ENCODE data around the gene COMTD1. TPM values are rescaled to one million over a fixed set of nuclear protein-coding genes. Genes with fewer than 3 reads are reported as not detected.
A peak's percentile ranks its signal among the peaks of the same experiment; 100 is the strongest.

COMTD1 gene
- total and polyA plus RNA-seq, 7 experiments from 2014 or later = 8.8 to 29.2 (median 14.8) TPM

DNA sequence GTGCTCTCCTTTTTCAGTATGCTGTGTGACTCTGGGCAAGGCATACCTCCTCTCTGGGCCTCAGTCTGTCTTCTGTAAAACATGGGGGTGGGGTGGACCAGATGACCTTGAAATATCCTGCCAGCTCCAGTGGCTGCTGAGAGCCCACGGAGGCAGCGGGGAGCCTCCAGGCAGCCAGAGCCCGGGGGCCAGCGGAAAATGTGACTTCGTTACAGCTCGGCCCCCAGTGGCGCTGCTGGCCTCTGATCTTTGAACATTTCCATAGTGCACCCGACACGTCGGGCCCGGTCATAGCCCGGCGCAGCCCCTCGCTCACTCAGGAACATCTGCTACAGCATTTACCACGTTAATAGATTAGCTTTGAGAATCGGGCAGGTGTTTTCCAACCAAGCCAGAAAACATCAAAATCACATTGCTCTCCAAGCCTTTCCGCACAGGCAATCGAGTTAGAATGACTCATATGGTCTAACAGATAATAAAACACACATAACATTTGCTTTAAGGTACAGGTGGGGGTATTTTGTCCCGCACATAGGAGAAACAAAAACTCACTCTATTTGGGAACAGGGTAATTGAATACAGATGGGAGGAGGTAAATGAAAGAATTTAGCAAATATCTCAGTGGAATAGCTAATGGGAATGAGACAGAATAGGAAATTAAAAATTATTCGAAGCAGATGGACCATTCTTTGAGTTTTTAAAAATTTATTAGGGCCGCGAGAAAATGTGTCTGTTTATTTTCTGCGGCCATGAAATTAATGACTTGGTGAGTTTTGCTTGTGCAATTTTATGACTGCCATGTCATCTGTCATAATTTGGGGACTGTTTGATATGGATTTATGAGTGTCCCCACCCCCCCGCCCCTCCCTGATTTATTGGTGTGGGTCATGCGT is 26.3 kb upstream of the COMTD1 start:
- Mint-ChIP-seq H3K27me3 (peaks cover 0 to 4% (median 0%) of the 10 kb centered on the region in 5 donors), H3K36me3 (peaks cover 0 to 4% (median 0%) of the 10 kb centered on the region in 5 donors), H3K4me1 (peaks cover 0 to 2% (median 0%) of the 10 kb centered on the region in 7 donors), H3K27ac (no peak overlapping the region), H3K9me3 (peaks cover 0 to 3% (median 0%) of the 10 kb centered on the region in 11 donors), H3K4me3 (no peak overlapping the region)
- DNase-seq (no peak), ATAC-seq (no peak)
- Histone ChIP-seq H3K4me1 (ENCODE audit: control insufficient read depth in 2 of 2, insufficient read depth in 2 of 2, low read length in 2 of 2) (no peaks in the 10 kb centered on the region), H3K9me3 (ENCODE audit: control insufficient read depth in 2 of 3, low read length in 3 of 3) (no peaks in the 10 kb centered on the region), H3K27ac (ENCODE audit: low read depth, low read length) (no peak overlapping the region), H3K36me3 (ENCODE audit: control insufficient read depth in 2 of 3, insufficient read depth in 3 of 3, low read length in 3 of 3) (no peaks in the 10 kb centered on the region), H3K27me3 (ENCODE audit: control insufficient read depth in 2 of 2, insufficient read depth in 2 of 2, low read length in 2 of 2) (no peaks in the 10 kb centered on the region), H3K4me3 (ENCODE audit: low read length) (no peak overlapping the region)
- ChIA-PET CTCF (no interaction called here), POLR2A (interaction anchor here (0.6 kb wide), 1 partner anchor 118 kb away, joined by 3 read pairs; no protein-coding TSS in a partner anchor)
- intact Hi-C loops (cut with micrococcal nuclease) = no loop called here

DNA sequence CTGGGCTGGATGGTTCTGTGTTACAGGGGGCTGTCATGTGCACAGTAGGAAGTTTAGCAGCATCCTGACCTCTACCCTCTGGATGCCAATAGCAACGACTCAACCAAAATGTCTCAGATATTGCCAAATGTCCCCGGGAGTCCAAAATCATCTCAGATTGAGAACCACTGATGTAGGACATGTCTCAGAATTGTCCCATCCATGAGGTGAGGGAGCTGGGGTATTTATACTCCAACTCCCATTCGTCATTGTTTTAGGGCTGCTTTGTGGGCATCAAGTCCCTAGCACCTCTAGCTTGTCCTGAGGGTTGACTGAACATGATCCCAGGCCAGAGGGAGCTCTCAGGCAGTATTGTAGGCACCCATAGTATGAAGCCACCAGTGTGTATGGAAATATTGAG is 25.2 kb upstream of the COMTD1 start:
- ATAC-seq (no peak), DNase-seq (no peak)
- H3K4me1 ChIP-seq (ENCODE audit: control insufficient read depth in 2 of 2, insufficient read depth in 2 of 2, low read length in 2 of 2) = no peaks in the 10 kb centered on the region
- Mint-ChIP-seq H3K27me3 (peaks cover 0 to 4% (median 0%) of the 10 kb centered on the region in 5 donors), H3K27ac (no peak overlapping the region), H3K9me3 (peaks cover 0 to 3% (median 0%) of the 10 kb centered on the region in 11 donors), H3K4me1 (peaks cover 0 to 2% (median 0%) of the 10 kb centered on the region in 7 donors), H3K36me3 (peaks cover 0 to 4% (median 0%) of the 10 kb centered on the region in 5 donors), H3K4me3 (no peak overlapping the region)
- no peak overlapping the region for H3K27ac ChIP-seq (ENCODE audit: low read depth, low read length)
- intact Hi-C loops (cut with micrococcal nuclease) = no loop called here
- no peak overlapping the region for H3K4me3 ChIP-seq (ENCODE audit: low read length)
- ChIA-PET POLR2A (no interaction called here), CTCF (no interaction called here)
- no peaks in the 10 kb centered on the region for H3K27me3 ChIP-seq (ENCODE audit: control insufficient read depth in 2 of 2, insufficient read depth in 2 of 2, low read length in 2 of 2)
- H3K9me3 ChIP-seq (ENCODE audit: control insufficient read depth in 2 of 3, low read length in 3 of 3) = no peaks in the 10 kb centered on the region
- H3K36me3 ChIP-seq (ENCODE audit: control insufficient read depth in 2 of 3, insufficient read depth in 3 of 3, low read length in 3 of 3) = no peaks in the 10 kb centered on the region

DNA sequence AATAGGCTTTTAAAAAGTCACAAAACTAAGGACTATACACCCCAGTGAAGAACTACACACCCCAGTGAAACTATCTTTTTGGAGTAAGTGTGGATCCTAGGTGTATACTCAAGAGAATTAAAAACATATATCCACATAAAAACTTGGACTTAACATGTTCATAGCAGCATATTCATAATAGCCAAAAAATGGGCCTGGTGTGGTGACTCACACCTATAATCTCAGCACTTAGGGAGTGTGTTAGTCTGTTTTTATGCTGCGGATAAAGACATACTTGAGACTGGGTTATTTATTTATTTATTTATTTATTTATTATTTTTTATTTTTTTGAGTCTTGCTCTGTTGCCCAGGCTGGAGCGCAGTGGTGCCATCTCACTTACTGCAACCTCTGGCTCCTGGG is 19.0 kb upstream of the COMTD1 start:
- peaks cover 0 to 9% (median 0%) of the 10 kb centered on the region in 3 experiments for H3K9me3 ChIP-seq (ENCODE audit: control insufficient read depth in 2 of 3, low read length in 3 of 3)
- no peaks in the 10 kb centered on the region for H3K27me3 ChIP-seq (ENCODE audit: control insufficient read depth in 2 of 2, insufficient read depth in 2 of 2, low read length in 2 of 2)
- ChIA-PET CTCF (interaction anchor here (0.7 kb wide), 1 partner anchor 1375 kb away, joined by 4 read pairs; no protein-coding TSS in a partner anchor), POLR2A (no interaction called here)
- Mint-ChIP-seq H3K27me3 (peaks cover 0 to 7% (median 0%) of the 10 kb centered on the region in 5 donors), H3K36me3 (peaks cover 0 to 13% (median 9%) of the 10 kb centered on the region in 5 donors), H3K27ac (no peak overlapping the region), H3K4me3 (no peak overlapping the region), H3K4me1 (no peaks in the 10 kb centered on the region), H3K9me3 (peaks cover 7 to 35% (median 17%) of the 10 kb centered on the region in 11 donors)
- no peak overlapping the region for H3K27ac ChIP-seq (ENCODE audit: low read depth, low read length)
- ATAC-seq (no peak), DNase-seq (no peak)
- intact Hi-C loops (cut with micrococcal nuclease) = no loop called here
- no peaks in the 10 kb centered on the region for H3K36me3 ChIP-seq (ENCODE audit: control insufficient read depth in 2 of 3, insufficient read depth in 3 of 3, low read length in 3 of 3)
- H3K4me1 ChIP-seq (ENCODE audit: control insufficient read depth in 2 of 2, insufficient read depth in 2 of 2, low read length in 2 of 2) = no peaks in the 10 kb centered on the region
- H3K4me3 ChIP-seq (ENCODE audit: low read length) = no peak overlapping the region

DNA sequence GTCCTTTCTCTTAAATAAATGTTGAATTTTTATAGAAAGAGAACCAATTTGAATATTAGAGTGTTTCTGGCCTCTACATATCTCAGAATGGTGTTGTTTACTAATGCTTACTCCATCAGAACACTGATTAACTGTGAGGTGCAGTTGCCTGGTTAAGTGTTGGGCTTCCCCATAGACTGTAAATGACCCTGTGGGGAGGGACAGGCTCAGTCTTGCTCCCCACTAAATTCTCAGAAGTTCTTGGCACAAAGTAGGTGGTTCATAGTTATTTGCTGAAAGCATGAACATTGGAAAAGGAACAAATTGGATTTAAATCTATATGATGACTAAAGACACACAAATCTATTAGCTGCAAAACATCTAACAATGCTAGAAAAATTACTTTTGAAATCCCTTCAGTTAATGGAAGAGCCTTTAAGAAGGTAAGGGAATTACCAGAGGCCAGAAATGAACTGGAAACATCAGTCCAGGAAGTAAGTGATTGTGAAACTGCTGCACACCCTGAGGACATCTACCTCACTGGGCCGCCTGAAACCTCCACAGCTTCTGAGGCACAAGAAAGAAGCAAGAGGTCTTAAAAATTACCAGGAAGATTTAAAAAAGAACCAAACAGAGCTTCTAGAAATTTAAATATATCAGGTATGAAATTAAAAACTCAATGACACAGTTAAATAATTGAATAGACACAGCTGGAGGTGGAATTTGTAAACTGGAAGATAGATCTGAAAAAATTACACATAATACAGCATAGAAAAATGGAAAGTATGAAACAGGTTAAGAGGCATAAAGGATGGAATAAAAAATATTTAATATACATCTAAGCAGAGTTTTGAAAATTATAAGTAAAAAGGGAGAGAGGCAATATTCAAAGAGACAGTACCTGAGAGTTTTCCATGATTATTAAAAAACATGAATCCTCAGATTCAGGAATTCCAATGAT is 17.8 kb upstream of the COMTD1 start:
- DNase-seq (no peak), ATAC-seq (no peak)
- Mint-ChIP-seq H3K27me3 (peaks cover 0 to 7% (median 0%) of the 10 kb centered on the region in 5 donors), H3K4me1 (no peaks in the 10 kb centered on the region), H3K4me3 (no peak overlapping the region), H3K27ac (no peak overlapping the region), H3K9me3 (peaks cover 7 to 35% (median 17%) of the 10 kb centered on the region in 11 donors), H3K36me3 (peaks cover 0 to 13% (median 9%) of the 10 kb centered on the region in 5 donors)
- CTCF ChIA-PET = no interaction called here
- Histone ChIP-seq H3K27ac (ENCODE audit: low read depth, low read length) (no peak overlapping the region), H3K27me3 (ENCODE audit: control insufficient read depth in 2 of 2, insufficient read depth in 2 of 2, low read length in 2 of 2) (no peaks in the 10 kb centered on the region), H3K9me3 (ENCODE audit: control insufficient read depth in 2 of 3, low read length in 3 of 3) (peaks cover 0 to 9% (median 0%) of the 10 kb centered on the region in 3 experiments), H3K4me1 (ENCODE audit: control insufficient read depth in 2 of 2, insufficient read depth in 2 of 2, low read length in 2 of 2) (no peaks in the 10 kb centered on the region), H3K36me3 (ENCODE audit: control insufficient read depth in 2 of 3, insufficient read depth in 3 of 3, low read length in 3 of 3) (no peaks in the 10 kb centered on the region), H3K4me3 (ENCODE audit: low read length) (no peak overlapping the region)
- intact Hi-C loops (cut with micrococcal nuclease) = no loop called here
- POLR2A ChIA-PET = no interaction called here

DNA sequence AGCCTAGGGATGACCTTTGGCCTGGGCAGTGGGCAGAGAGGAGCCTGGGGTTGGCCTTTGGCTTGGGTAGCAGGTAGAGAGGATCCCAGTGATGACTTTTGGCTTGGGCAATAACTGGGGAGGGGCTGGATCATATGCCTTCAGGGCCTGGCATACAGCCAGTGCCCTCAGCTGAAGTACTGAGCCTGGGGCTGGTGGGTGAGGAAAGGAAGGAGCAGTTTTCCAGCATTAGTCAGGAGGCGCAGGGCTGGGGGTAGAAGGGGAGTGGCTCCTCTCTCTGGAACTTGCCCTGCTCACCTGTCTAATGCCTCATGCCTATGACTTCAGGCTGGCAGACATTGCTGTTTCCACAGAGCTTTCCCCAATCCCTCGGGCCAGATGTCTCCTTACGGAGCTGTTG is 15.2 kb upstream of the COMTD1 start:
- CTCF ChIA-PET = no interaction called here
- ATAC-seq (no peak), DNase-seq (no peak)
- Mint-ChIP-seq H3K4me3 (no peak overlapping the region), H3K4me1 (no peaks in the 10 kb centered on the region), H3K27ac (no peak overlapping the region), H3K36me3 (peaks cover 0 to 13% (median 9%) of the 10 kb centered on the region in 5 donors), H3K27me3 (peaks cover 0 to 7% (median 0%) of the 10 kb centered on the region in 5 donors), H3K9me3 (peaks cover 7 to 35% (median 17%) of the 10 kb centered on the region in 11 donors)
- intact Hi-C loops (cut with micrococcal nuclease) = no loop called here
- H3K9me3 ChIP-seq (ENCODE audit: control insufficient read depth in 2 of 3, low read length in 3 of 3) = peaks cover 0 to 9% (median 0%) of the 10 kb centered on the region in 3 experiments
- no peaks in the 10 kb centered on the region for H3K27me3 ChIP-seq (ENCODE audit: control insufficient read depth in 2 of 2, insufficient read depth in 2 of 2, low read length in 2 of 2)
- H3K4me1 ChIP-seq (ENCODE audit: control insufficient read depth in 2 of 2, insufficient read depth in 2 of 2, low read length in 2 of 2) = no peaks in the 10 kb centered on the region
- POLR2A ChIA-PET = no interaction called here
- H3K36me3 ChIP-seq (ENCODE audit: control insufficient read depth in 2 of 3, insufficient read depth in 3 of 3, low read length in 3 of 3) = no peaks in the 10 kb centered on the region
- H3K4me3 ChIP-seq (ENCODE audit: low read length) = no peak overlapping the region
- no peak overlapping the region for H3K27ac ChIP-seq (ENCODE audit: low read depth, low read length)

DNA sequence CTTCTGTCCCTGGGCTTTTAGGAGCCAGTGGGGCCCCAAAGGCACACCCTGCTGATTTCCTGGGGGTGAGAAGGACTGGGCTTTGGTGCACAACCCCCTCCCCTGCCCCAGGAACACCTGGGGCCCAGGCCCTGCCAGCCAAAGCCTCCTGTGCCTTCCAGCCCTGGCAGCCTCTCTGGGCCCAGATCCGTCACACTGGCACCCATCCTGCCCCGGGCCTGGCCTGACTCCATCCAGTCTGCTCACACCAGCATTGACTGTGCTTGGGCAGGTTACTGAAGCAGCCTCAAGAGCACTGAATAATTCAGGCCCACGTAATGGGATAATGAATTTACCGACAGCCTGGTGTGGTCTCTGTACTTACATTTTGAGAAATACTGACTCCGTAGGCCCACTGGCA is 12.0 kb upstream of the COMTD1 start:
- Mint-ChIP-seq H3K9me3 (peaks cover 0 to 17% (median 5%) of the 10 kb centered on the region in 11 donors), H3K4me3 (no peak overlapping the region), H3K36me3 (peaks cover 0 to 4% (median 3%) of the 10 kb centered on the region in 5 donors), H3K4me1 (no peaks in the 10 kb centered on the region), H3K27me3 (peaks cover 0 to 7% (median 0%) of the 10 kb centered on the region in 5 donors), H3K27ac (no peak overlapping the region)
- H3K27me3 ChIP-seq (ENCODE audit: control insufficient read depth in 2 of 2, insufficient read depth in 2 of 2, low read length in 2 of 2) = no peaks in the 10 kb centered on the region
- no peak overlapping the region for H3K27ac ChIP-seq (ENCODE audit: low read depth, low read length)
- CTCF ChIA-PET = interaction anchor here (1.6 kb wide), 1 partner anchor 10 kb away, joined by 5 read pairs; no protein-coding TSS in a partner anchor
- intact Hi-C loops (cut with micrococcal nuclease) = no loop called here
- POLR2A ChIA-PET = no interaction called here
- H3K4me3 ChIP-seq (ENCODE audit: low read length) = no peak overlapping the region
- peak in 1 of 9 donors; percentile 13 for DNase-seq
- H3K9me3 ChIP-seq (ENCODE audit: control insufficient read depth in 2 of 3, low read length in 3 of 3) = no peaks in the 10 kb centered on the region
- no peaks in the 10 kb centered on the region for H3K36me3 ChIP-seq (ENCODE audit: control insufficient read depth in 2 of 3, insufficient read depth in 3 of 3, low read length in 3 of 3)
- no peak for ATAC-seq
- no peaks in the 10 kb centered on the region for H3K4me1 ChIP-seq (ENCODE audit: control insufficient read depth in 2 of 2, insufficient read depth in 2 of 2, low read length in 2 of 2)
